RWPE2 (cell line): ENCODE results near the gene STK24.

Experiments used
- ATAC-seq: fragments of 200-7000 bp; cut with Tn5 transposase; 3 replicates; pipeline ENCODE4 v1.9.1; 2021; ENCODE audit warnings: low read depth
- DNase-seq: peaks from one replicate; pipeline ENCODE4 v3.0.0-alpha.2; 2020; ENCODE audit warnings: low spot score
- H3K27ac ChIP-seq: fragments of 450-650 bp; 2 replicates; pipeline ENCODE4 v1.5.1; 2017; ENCODE audit warnings: mild to moderate bottlenecking; ENCODE audit not compliant: poor library complexity, severe bottlenecking
- H3K27me3 ChIP-seq: fragments of 250-450 bp; sonication (Bioruptor Pico); 2 replicates; pipeline ENCODE4 v1.5.1; 2021; ENCODE audit warnings: mild to moderate bottlenecking, moderate library complexity; ENCODE audit not compliant: insufficient read depth, poor library complexity, severe bottlenecking
- H3K36me3 ChIP-seq: fragments of 250-450 bp; sonication (Bioruptor Pico); 2 replicates; pipeline ENCODE4 v1.5.1; 2020; ENCODE audit warnings: low read depth, mild to moderate bottlenecking, moderate library complexity
- H3K4me1 ChIP-seq: fragments of 250-450 bp; sonication (Bioruptor Pico); 2 replicates; pipeline ENCODE4 v1.5.1; 2021; ENCODE audit warnings: mild to moderate bottlenecking, moderate library complexity; ENCODE audit not compliant: insufficient read depth, poor library complexity, severe bottlenecking
- H3K4me3 ChIP-seq: fragments of 250-450 bp; sonication (Bioruptor Pico); 2 replicates; pipeline ENCODE4 v1.5.1; 2021; ENCODE audit warnings: mild to moderate bottlenecking, moderate library complexity; ENCODE audit not compliant: severe bottlenecking
- H3K9me3 ChIP-seq: fragments of 250-450 bp; sonication (Bioruptor Pico); 2 replicates; pipeline ENCODE4 v1.5.1; 2021; ENCODE audit warnings: mild to moderate bottlenecking, moderate library complexity; ENCODE audit not compliant: severe bottlenecking
- CTCF ChIP-seq: fragments of 450-650 bp; IDR thresholded peaks from one replicate; pipeline ENCODE4 v1.5.1; 2017; ENCODE audit warnings: mild to moderate bottlenecking, moderate library complexity; ENCODE audit not compliant: poor library complexity, severe bottlenecking

STK24 gene

GRCh38 chr13:98582947-98583346 lies 6.0 kb upstream of the STK24 start:
- DNase-seq (no peak), ATAC-seq (peak; percentile 81)

GRCh38 chr13:98581971-98582702 lies 5.2 kb upstream of the STK24 start:
- DNase-seq (no peak), ATAC-seq (no peak; the same call in 2 of the 3 replicates)
- TF ChIP-seq CTCF: no peak
- peak overlapping the region; percentile 72 for H3K27ac ChIP-seq
- peaks cover 33% of the 10 kb centered on the region for H3K4me1 ChIP-seq
- H3K4me3 ChIP-seq: no peak overlapping the region
- no peaks in the 10 kb centered on the region for H3K27me3 ChIP-seq
- no peaks in the 10 kb centered on the region for H3K9me3 ChIP-seq
- H3K36me3 ChIP-seq: no peaks in the 10 kb centered on the region

More at GRCh38 chr13:98582947-98583346, 6.0 kb upstream of the STK24 start:
- H3K36me3 ChIP-seq: no peaks in the 10 kb centered on the region
- no peak for TF ChIP-seq CTCF
- H3K27ac ChIP-seq: peak overlapping the region; percentile 72
- H3K4me3 ChIP-seq: no peak overlapping the region
- H3K9me3 ChIP-seq: no peaks in the 10 kb centered on the region
- H3K4me1 ChIP-seq: peaks cover 32% of the 10 kb centered on the region
- H3K27me3 ChIP-seq: no peaks in the 10 kb centered on the region

- H3K9me3 ChIP-seq: no peaks in the 10 kb centered on the region
- no peaks in the 10 kb centered on the region for H3K27me3 ChIP-seq
- DNase-seq (no peak), ATAC-seq (no peak)
- no peaks in the 10 kb centered on the region for H3K36me3 ChIP-seq
- H3K27ac ChIP-seq: peak overlapping the region; percentile 72
- no peak for TF ChIP-seq CTCF
- no peak overlapping the region for H3K4me3 ChIP-seq
- H3K4me1 ChIP-seq: peaks cover 33% of the 10 kb centered on the region
These were observed 4.5 kb upstream of the STK24 start for GRCh38 chr13:98581381-98581780.

GRCh38 chr13:98580420-98580819 lies 3.5 kb upstream of the STK24 start:
- no peak overlapping the region for H3K27ac ChIP-seq
- no peak for TF ChIP-seq CTCF
- no peak for ATAC-seq

GRCh38 chr13:98577836-98578285 lies 954 bp upstream of the STK24 start:
- Histone ChIP-seq H3K9me3 (no peaks in the 10 kb centered on the region), H3K4me3 (peak overlapping the region; percentile 66), H3K36me3 (peaks cover 9% of the 10 kb centered on the region), H3K27me3 (no peaks in the 10 kb centered on the region), H3K27ac (peak overlapping the region; percentile 92), H3K4me1 (peaks cover 32% of the 10 kb centered on the region)
- ATAC-seq (peak; percentile 25), DNase-seq (no peak)
- TF ChIP-seq CTCF: no peak

More at GRCh38 chr13:98580420-98580819, 3.5 kb upstream of the STK24 start:
- H3K4me3 ChIP-seq: no peak overlapping the region
- no peaks in the 10 kb centered on the region; the same call in 1 of the 2 replicates for H3K36me3 ChIP-seq
- DNase-seq: no peak
- peaks cover 33% of the 10 kb centered on the region for H3K4me1 ChIP-seq
- H3K9me3 ChIP-seq: no peaks in the 10 kb centered on the region
- no peaks in the 10 kb centered on the region for H3K27me3 ChIP-seq
